Mammary epithelial cell (primary cell): ENCODE data around the gene DUSP28.

Experiments
- EZH2 ChIP-seq: IDR thresholded peaks from 2 replicates; pipeline ENCODE4 v1.6.1; 2012; ENCODE audit warnings: low read length, inconsistent platforms, borderline replicate concordance
- TF ChIP-seq, protein P1 (sequence below), 2 donors: IDR thresholded peaks in 1 of 2; conservative IDR thresholded peaks in 1 of 2; 2 replicates each; pipeline ENCODE4 v1.5.1; 2011 to 2012; ENCODE audit warnings: inconsistent platforms in 2 of 2, low read length in 2 of 2, mild to moderate bottlenecking in 2 of 2, control low read depth in 1 of 2, low read depth in 1 of 2; ENCODE audit not compliant: insufficient read depth in 1 of 2; ENCODE audit errors: extremely low read depth in 1 of 2

GRCh38 chr2:240558236-240558761 is 1.9 kb upstream of the DUSP28 start:
- TF ChIP-seq, protein P1, sequence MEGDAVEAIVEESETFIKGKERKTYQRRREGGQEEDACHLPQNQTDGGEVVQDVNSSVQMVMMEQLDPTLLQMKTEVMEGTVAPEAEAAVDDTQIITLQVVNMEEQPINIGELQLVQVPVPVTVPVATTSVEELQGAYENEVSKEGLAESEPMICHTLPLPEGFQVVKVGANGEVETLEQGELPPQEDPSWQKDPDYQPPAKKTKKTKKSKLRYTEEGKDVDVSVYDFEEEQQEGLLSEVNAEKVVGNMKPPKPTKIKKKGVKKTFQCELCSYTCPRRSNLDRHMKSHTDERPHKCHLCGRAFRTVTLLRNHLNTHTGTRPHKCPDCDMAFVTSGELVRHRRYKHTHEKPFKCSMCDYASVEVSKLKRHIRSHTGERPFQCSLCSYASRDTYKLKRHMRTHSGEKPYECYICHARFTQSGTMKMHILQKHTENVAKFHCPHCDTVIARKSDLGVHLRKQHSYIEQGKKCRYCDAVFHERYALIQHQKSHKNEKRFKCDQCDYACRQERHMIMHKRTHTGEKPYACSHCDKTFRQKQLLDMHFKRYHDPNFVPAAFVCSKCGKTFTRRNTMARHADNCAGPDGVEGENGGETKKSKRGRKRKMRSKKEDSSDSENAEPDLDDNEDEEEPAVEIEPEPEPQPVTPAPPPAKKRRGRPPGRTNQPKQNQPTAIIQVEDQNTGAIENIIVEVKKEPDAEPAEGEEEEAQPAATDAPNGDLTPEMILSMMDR (conservative IDR thresholded peaks at IDR 0.05 in 1 of 2, IDR thresholded peaks at IDR 0.05 in 1 of 2; ENCODE audit: extremely low read depth in 1 of 2, insufficient read depth in 1 of 2, low read depth in 1 of 2, low read length in 2 of 2): no peak
- TF ChIP-seq EZH2: no peak
